ENCODE data around the gene MATR3.
"Not testable (repeated sequence)": the region's sequence is repeated elsewhere in the genome, so short reads cannot be mapped to it uniquely, and the experiment has no call there.

- TF ChIP-seq CTCF, POLR2A (IDR thresholded peaks at IDR 0.05): not testable (repeated sequence)
Observed at GRCh38 chr5:139347863-139348262, 54.3 kb downstream of the MATR3 start.

All from thyroid gland (tissue), 4 donors.